HG03280 (cell line): Measurements from ENCODE around the gene C1QTNF8.

Source experiments
- ATAC-seq: cut with Tn5 transposase; IDR thresholded peaks from one replicate; pipeline ENCODE4 v1.9.1; 2021; ENCODE audit warnings: mild to moderate bottlenecking, moderate library complexity; ENCODE audit not compliant: unreplicated experiment

Gene C1QTNF8

GRCh38 chr16:1112506-1113184, 16.6 kb upstream of the C1QTNF8 start:
- no peak for ATAC-seq

DNA sequence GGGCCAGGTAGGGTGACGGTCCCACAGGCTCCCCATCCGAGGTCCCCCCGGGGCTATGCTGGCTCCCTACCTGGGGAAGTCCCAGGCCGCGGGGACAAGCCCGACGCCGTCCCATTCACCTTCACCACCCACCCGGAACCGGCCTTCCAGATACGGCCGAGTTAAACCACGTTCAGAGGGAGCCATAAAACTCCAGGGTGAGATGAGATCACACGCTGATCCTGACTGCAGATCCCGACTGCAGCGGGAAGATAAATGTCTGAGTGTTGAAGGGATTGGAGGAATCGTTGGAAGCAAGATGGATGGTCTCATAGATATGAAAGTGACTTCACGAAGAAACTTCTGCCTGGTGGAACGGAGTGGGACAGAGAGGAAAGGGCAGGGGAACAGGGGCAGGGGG, 13.6 kb upstream of the C1QTNF8 start:
- ATAC-seq = no peak

- ATAC-seq = no peak
Measured at GRCh38 chr16:1108299-1109252, 12.5 kb upstream of the C1QTNF8 start.

DNA sequence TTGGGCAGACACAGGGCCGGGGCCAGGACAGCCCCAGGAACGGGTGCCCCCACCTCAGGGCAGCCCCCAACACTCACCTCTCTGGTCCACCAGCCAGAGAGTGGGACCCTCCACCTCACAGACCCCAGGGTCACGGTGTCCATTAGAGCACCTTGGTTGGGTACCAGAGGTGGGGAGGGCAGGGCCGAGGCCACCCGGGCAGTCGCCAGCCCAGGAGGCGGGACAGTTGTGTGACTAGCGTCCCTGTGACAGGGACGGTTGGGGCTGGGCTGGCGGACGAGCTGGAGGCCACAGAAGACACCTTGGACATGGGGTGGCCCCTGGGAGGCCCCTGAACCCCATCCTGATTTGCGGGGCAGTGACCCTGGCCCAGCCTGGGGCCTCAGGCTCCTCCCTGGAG, 11.7 kb upstream of the C1QTNF8 start:
- ATAC-seq = no peak

DNA sequence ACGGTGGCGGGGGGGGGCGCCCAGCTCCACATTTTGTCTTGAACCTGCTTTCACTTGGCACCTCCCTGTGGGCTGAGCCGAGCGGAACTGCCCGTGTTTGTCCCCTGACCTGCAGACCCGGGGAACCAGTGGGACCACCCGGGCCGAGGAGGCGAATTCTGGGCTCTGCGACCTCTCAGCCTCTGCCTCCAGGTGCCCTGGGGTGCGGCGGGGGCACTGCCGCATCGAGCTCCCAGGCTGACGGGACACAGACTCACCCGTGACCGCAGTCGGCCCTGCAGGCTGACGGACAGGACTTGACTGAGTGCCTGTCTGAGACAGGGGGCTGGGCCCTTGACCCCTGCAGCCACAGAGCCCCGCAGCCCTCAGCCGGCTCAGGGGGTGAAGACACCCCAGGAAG, 11.1 kb upstream of the C1QTNF8 start:
- no peak for ATAC-seq

DNA sequence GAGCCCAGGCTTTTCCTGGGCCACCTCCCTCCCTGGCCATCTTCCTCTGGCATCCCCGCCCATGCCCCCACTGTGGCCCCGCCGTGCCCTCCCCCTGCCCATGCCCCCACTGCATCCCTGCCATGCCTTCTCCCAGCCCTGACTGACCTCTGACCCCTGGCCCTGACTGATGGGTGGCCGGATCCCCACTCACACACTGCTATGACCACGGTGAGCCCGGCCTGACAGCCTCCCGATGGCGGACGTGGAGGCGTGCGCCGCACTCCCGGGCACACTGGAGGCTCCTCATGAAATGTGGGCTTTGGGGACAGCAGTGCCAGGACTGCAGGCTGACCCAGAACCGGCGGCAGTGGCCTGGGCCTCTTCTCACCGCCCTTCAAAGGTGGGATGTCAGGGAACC, 10.6 kb upstream of the C1QTNF8 start:
- ATAC-seq = no peak

DNA sequence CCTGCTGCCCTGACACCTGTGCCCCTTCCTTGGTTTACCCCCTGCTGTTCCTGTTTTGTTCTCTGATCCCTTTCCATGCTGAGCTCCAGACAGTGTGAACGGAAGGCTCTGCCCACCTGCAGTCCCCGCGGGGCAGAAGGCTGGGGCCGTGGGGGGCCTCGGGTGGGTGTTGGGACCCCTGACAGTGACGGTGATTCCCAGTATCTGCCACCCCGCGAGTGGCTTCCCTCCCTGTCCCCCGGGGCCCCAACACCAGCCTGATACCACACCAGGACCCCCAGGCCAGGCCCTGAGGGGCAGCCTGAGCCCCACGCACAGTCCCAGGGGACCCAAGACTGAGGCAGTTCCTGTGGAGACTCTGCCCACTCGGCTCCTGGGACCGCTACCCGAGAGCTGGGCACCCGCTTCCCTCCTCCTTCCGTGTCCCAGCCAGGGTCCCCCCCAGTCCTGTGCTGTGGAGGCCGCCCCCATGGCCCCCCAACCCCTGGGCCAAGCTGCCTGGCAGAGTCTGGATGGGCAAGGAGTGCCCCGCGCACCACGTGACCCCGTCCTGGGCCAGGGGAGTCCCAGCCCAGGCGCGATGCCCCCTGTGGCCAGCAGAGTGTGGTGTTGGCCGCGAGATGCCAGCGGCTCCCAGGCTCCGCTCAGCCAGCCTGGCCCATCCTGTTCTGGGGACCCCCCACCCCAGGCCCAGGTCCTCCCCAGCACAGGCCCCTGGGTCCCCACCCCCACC, 10.0 kb upstream of the C1QTNF8 start:
- ATAC-seq = no peak

DNA sequence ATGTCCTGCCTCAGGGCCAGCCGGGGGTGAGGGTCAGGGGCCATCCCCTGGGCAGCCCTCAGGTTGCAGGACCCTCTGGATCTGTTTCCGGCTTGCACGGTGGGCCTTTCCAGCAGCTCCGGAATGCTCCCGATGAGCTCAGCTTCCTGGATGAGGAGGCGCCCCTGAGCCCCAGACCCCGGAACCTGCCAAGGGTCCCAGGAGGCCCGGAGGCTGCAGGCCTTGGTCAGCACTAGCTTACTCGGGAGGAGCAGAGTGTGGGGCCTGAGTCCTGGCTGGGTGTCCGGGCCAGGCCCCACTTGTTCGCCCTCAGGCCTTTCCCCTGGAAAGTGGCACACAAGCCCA, 7.6 kb upstream of the C1QTNF8 start:
- no peak for ATAC-seq

- no peak for ATAC-seq
Measured at GRCh38 chr16:1102921-1103635, 7.0 kb upstream of the C1QTNF8 start.

DNA sequence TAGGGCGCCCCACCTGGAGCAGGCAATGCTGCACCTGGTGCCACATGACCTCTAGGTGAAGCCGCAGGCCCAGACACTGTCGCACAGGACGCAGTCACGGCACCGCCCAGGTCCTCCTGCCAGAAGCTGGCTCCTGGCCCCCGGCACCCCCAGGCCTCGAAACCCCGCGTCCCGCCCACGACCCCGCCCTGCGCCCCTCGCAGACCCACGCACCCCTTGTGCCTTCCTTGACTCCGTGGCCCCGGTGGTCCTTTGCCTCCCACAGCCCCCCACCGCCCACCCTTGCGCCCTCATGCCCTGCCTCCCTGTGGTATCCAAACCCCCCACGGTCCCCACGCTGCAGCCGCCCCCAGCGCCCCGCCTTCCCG, 6.3 kb upstream of the C1QTNF8 start:
- ATAC-seq = no peak

GRCh38 chr16:1101573-1102332, 5.7 kb upstream of the C1QTNF8 start:
- no peak for ATAC-seq

DNA sequence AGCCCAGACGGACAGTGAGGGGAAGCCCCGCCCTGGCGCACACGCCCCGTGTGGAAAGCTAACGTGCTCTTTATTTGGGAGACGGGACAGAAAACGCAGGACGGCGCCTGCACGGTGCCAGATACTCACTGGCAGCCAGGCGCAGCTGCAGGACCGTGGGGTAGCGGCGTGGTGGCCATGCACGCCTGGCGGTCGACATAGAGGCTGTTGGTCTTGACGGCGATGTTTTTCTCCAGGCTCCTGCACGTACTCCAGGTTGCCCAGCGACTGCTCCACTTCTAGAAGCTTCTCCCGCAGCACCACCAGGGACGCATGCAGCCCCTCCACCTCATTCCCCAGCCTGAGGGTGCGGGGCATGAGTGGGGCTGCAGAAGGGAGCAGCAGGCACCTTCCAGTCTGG, 5.1 kb upstream of the C1QTNF8 start:
- no peak for ATAC-seq

DNA sequence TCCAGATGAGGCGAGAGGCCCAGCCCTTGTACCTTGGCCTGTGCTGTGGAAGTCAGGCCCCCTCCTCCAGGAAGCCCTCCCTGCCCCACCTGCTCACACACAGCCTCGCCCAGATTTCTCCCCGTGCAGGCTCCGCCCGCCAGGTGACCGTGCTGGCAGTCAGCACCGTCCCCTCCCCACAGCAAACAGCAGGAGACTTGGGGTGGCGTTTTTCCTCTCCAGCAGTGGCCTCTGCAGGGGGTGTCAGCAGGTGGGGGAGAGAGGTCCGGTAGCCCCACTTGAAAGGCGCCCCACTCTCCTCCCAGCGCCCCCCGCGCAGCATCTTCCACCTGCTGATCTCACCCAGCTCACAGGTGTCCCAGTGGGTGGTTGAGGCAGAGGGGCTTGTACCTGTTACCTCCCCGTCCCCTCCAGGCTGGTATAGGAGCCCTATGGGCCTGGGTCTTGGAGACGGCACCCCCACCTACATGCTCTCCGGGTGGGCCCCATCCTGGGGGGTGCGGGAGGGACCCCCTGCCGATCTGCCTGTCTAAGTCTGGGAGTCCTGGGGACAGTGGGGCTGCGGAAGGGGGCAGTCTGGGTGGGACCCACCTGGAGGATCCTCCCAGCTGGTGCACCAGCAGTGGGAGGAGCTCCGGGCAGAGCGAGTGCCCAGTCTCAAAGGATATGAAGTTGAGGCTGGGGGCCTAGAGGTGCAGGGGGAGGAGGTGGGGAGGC, 4.2 kb upstream of the C1QTNF8 start:
- ATAC-seq = no peak

GRCh38 chr16:1099189-1100083, 3.4 kb upstream of the C1QTNF8 start:
- no peak for ATAC-seq

- no peak for ATAC-seq
Measured at GRCh38 chr16:1098266-1098991, 2.4 kb upstream of the C1QTNF8 start.

DNA sequence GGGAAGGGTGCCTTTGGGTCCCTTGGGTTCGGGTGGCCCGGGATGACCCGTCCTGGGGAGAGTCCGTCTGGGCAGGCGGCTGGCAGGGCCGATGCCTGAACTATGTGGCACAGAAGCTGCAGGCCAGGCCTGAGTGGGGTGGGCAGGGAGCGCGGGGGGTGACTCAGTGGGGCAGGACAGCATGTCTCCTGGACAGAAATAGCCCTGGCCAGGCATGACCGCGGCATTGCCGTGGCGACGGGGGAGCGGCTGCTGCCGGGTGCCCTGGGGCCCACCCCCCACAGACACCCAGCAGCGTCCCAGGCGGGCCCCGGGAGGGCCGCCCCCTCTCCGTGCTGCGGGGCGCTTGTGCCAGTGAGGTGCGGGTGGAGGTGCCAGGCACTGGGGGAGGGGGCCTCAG, 1.8 kb upstream of the C1QTNF8 start:
- no peak for ATAC-seq

GRCh38 chr16:1097156-1097555, 1.1 kb upstream of the C1QTNF8 start:
- ATAC-seq = no peak
